GM19395 (cell line): ENCODE results near the gene ABHD5.

Source experiments
- ATAC-seq: cut with Tn5 transposase; IDR thresholded peaks from one replicate; pipeline ENCODE4 v1.9.1; 2021; ENCODE audit warnings: mild to moderate bottlenecking, moderate library complexity; ENCODE audit not compliant: unreplicated experiment

The ABHD5 gene

DNA sequence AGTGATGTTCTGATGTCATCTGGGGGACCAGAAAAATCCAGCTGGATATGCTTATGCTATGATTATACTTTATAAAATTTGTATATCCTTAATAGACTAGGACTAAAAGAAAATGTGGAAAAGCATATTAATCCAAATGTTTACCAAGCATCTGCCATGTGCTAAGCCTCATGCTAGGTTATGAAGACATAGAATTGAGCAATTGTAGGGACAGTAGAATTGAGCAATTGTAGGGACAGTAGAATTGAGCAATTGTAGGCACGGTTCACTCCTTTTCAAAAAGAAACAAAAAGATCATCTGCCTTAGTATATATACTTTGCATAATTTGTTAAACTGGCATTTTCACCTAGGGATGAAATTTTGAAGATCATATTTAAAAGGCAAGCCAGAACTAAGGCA, 18.3 kb downstream of the ABHD5 start:
- no peak for ATAC-seq

DNA sequence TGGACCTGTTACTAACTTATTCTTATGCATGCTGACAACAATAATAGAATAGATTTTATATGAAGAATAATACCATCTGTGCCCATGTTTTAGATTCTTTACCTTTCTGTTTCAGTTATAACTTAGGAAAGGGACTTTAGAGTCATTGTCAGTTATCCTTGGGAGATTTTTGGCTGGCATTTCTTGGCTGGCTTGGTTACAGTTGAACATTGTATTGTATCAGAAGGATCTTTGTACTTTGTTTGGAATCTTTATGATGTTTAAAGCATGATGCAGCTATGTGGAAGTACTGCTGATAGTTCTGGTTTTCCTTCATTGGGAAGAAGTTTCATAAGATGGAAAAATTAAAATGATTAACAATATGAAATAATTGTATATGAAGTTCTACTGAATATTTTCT, 19.9 kb downstream of the ABHD5 start:
- ATAC-seq, result no peak

DNA sequence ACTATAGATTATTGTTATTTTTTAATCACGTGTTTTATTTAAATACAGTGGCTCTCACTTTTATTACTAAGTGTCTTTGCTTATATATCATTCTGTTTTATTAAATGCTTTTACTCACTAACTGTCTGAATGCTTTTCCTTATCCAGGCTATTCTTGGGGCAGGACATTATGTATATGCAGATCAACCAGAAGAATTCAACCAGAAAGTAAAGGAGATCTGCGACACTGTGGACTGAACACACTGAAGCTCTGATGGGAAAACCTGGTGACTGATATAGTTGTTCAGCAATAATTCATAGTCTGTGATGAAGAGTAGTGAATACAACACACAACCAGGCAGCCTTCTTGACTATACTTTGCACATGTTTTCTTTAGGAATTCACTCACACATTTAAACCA, 27.6 kb downstream of the ABHD5 start:
- no peak for ATAC-seq

DNA sequence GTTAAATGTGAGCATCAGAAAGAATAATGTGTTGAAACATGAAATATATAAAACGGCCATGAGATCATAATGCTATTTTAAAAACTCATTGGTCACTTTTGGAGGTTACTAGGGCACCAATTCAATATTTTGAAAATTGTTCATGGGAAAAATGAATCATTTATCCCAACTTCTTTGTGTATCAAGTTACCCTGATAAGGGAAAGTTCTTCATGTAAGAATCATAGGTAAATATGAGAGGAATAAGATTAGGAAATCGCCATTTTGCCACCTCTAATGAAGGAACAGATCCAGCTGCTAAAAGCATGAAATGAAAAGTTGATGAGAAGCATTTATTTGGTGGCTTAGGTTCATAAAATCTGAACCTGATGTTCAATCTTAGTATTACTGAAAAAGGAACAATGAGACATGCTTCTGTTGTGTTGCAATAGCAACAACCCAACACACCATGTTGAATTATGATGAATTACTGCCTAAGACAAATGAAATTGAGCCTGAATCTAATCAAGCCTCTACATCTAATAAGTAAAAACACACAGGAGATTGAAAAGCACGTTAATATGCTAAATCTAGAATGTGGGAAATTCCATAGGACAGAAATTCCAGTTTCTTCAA, 32.5 kb downstream of the ABHD5 start:
- no peak for ATAC-seq

DNA sequence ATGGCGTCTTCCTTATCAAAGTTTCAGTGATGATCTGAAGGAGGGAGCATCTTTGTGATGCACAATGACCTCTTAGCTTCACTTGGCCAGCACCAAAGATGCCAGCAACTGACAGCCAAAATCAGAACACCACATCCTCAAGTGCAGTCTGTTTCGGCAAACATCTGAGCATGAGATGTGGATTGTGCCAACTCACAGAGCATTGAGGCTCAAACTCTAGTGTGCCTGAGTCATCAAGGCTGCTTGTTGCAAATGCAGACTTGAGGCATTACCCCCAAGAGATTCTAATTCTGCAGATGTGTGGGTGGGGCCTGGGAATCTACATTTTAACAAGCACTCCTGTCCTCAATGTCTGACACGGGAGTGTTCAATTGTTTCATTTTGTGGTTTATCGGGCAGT, 35.8 kb downstream of the ABHD5 start:
- no peak for ATAC-seq

DNA sequence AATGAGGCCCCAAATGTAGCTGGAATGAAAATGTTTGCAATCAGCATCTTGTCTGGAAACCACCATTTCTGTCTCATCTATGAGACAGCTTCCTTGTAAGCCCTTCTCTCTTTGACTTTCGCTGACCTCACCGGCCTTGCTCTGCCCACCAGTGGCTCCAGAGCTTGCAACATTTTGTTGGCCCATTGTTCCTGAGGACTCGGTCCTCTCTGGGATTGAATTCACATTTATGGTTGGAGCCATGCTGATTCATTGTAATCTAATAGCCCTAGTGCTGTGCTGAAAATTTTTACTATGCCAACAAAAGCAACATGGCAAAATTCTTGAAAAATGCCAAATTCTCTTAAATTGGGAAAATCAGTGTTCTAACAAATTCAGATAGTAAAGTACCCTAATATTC, 37.2 kb downstream of the ABHD5 start:
- ATAC-seq, result no peak

DNA sequence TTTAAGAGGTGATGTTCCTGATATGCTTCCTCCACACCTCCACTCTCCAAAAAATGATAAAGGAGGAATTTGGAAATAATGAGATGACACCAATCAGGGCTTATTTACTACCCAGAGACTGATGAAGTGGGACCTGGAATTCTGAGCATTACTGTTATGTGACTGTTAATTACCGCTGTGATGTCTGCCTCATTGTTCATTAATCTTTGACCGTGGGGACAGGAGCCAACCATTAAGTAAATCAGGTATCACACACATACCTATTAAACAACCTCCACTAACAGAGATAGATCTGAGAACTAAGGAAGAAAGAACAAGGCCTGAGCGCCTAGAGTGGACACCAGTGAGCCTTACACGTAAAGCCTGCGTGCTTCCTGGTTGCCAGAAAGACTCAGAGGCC, 37.7 kb downstream of the ABHD5 start:
- ATAC-seq, result no peak

DNA sequence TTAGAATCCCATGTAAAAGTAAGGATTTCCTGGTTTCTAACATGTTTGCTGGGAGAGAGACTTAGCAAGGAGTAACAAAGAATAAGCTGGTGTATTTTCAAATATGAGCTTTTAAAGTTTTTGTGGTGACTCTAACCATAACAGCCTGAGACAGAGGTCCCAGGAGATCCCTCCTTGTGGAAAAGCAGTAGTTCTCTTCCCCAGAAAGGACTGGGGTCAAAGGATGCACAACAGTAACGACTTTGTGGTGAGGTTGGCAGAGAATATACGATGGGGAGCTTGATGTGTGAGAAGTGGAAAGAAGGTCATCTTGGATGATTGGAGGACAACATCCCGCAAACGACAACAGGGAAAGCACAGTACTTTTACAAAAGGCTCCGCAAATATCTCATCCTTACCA, 38.2 kb downstream of the ABHD5 start:
- no peak for ATAC-seq

DNA sequence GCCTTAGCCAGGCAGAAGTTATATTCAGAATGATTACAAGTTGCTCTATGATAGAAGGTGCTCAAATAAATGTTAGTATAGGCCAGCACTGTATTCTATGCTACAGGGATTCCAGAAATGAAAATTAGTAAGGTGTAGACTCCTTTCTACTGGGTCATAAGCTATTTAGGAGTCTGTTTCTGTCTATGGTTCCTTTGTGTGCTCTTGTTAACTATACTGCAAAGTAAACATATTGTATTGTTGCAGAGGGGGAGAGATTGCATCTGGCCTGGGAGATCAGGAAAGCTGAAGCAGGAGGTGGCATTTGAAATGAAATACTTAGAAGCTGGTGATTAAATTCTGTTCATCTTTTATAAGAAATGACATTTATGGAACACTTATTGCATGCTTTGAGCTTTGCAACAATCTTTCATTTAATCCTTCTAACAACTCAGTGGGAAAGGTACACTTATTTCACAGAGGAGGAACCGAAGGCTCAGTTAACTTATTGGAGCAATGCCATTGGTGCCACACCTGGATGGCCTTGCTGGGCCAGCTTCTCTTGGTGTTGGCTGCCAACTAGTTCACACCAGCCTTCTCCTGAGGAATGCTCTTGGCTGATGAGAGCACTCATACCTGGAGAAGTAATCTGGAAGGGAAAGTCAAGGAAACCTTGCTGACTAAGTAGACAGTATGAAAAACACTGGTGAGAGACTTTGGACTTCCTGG, 39.1 kb downstream of the ABHD5 start:
- no peak for ATAC-seq

DNA sequence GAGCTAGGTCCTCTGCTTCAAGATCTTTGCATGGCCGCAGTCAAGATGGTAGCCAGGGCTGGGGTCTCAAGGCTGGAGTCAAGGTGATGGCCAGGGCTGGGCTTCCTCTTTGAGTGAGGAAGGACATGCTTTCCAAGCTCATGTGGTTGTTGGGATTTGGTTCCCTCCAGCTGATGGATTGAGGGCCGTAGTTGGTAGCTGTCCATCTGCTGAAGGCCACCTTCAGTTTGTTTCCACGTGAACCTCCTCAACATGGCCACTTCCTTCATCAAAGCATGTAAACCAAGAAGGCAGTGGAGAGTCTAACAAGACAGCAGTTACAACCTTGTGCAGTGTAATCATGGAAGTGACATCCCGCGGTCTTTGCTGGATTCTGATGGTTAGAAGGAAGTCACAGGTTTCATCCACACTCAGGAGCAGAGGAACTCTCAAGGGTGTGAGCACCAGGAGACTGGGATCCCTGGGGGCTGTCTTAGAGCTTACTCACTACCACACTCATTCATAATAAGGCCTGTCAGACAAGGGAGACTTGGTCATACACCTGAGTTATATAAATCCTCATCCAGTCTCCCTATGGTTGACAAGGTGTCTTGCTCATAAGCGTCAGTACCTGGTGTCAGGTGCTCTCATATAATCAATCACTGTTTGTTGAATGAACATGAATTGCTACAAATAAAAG, 42.1 kb downstream of the ABHD5 start:
- ATAC-seq, result no peak

DNA sequence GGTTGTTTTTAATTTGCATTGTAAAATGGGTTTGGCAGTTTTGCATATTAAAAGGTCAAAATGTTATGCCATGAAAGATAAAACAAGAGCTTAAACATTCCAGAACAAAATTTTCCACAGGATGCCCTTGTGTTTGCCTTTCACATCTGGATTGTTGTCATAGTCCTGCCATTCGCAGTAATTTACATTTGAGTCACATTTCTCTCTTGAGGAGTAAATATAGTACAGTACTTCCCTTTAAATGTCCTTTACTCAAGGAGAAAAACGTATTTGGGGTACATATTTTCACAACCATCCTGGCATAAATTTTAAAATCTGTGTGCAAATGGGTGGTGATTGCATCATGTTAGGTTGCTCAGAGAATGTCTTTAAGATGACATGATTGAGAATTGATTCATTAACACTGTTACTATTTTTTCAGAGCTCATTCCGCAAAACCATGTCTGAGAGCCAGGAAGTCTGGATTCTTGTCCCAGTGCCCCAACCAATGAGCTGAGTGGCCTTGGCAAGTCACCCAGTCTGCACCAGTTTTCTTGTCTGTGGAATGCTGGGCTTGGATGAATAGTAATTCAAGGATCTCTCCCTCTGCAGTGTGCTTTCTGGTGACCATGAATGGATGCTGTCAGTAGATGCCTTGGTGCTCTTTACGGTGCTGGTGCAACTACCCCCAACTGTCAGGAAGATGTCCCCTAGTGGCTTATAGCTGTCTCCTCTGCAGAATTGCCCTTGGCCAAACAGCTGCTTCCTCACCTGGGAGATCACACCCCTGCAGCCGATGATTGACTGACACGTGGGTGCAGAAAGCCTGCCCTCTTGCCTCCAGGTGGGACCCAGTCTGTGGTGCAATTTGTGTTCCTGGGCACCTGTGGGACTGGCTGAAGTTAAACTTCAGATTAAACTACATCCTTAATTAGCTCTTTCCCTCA, 43.0 kb downstream of the ABHD5 start:
- no peak for ATAC-seq

DNA sequence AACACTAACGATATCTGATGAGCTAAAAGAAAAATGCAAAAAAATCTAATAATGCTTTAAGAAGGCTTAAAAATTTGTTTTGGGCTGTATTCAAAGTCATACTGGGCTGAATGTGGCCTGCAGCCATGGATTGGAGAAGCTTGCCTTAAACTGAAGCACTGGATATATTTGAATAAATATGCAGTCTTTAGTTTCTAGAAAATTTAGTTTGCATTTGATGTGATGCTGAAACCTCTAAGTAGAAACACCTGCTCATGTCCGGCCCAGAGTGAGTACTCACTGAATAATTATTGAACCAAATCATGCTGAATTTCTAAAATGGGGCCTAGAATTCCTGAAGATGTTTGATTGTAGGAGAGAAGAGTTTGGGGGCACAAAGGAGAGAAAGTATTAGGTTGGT, 43.9 kb downstream of the ABHD5 start:
- no peak for ATAC-seq

DNA sequence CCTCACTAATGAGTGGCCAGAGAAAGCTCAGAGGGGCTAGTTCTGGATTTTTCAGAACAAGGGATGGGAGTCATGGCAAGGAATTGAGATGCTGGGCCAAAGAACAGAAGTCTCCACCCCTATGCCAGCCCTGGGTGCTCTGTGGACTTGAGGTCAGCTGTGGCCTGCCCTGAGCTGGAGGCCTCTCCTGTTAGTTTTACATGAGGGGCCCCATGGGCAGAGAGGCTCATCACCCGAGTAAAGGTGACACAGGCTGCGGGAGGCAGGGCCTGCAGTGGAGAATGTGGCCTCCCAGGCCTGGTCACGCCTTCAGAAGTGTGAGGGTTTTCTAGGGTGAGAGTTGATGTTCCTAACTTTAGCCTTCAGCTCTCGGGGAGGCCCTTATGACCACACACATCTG, 44.9 kb downstream of the ABHD5 start:
- no peak for ATAC-seq

DNA sequence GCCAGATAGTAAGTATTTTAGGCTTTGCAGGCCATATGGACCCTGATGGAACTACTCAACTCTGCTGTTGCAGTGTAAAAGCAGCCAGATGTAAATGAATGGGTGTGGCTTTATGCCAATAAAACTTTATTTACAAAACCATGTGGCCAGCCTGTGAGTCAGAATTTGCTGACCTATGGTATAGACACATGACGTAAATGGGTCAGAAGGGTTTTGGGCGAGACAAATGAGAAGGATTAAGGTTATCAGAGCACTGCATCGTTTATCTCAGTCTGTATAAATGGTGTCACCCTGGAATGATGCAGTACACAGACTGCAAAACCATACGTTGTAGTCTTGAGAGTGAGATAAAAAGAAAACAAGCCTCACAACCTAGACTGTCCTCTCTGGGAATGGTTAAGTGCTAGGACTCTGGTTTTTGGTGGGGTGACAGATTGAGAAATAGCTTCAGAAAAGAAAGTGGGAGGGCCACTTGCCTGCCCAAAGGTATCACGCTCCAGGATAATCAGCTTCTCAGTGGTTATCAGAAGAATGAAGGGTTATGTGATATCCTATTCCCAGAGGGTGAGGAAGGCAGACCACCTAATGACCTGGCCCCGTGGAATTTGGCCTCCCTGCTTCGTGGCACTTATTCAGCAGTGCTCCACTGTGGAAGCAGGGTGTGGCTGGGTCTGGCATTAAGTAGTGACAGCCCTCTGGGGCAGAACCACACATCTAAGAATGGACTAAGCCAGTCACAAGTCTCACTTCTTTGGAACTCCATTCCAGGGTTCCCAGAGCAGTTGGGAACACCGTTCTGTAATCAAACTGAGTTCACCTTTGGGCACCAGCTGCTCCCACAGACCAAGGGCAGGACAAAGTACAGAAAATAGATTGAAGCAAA, 46.1 kb downstream of the ABHD5 start:
- no peak for ATAC-seq

DNA sequence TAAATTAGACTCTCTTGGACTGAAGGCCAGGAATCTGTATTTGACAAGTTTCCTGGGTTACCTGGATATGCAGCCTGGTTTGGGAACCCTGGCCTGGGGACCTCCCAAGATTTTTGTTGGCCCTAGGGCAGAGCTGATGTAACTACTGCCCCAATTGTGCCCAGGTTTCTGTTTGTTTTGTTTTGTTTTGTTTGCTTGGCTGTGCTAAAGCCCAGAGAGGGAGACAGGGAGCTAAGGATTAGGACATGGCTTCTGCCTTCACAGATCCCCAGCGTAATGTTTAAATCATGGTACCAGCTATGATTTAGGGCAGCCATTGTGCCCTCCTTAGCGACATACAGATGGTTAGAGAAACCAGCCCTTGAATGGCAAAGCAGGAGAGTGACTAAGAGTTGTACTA, 47.6 kb downstream of the ABHD5 start:
- ATAC-seq, result no peak

DNA sequence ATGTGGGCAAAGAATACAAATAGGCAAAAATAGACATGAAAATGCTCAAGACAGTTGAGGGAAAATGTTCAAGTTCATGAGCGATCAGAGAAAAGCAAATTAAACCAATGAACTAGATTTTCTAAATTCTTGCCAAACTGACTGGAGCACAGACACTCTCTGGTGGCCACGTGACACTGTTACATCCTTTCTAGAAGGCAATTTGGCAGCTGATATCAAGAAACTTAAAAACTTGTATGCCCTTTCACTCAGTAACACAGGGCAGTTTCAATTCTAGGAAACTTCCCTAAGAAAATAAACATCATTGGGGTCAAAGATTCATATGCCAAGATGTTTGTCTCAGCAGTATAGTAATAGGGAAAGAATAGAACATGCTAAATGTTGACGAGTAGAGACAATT, 52.2 kb downstream of the ABHD5 start:
- no peak for ATAC-seq

DNA sequence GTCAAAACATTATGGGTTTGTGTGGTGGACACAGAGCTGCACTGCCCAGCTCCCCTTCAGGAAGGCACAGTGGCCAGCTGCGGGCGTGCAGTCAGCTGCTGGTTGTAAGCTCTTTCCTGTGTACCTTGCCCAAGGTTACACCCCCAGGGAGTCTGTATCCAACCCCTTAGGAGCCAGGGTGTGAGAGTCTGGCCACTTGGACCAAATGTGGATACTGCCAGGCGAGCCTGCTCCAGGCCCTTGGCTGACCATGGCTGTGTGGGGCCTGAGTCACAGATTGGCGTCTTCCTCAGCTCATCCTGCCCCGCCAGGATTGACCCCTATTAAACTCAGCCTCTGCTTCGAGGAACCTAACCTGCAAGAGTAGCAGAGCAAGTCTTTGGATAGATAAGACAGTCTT, 56.9 kb downstream of the ABHD5 start:
- ATAC-seq, result no peak

DNA sequence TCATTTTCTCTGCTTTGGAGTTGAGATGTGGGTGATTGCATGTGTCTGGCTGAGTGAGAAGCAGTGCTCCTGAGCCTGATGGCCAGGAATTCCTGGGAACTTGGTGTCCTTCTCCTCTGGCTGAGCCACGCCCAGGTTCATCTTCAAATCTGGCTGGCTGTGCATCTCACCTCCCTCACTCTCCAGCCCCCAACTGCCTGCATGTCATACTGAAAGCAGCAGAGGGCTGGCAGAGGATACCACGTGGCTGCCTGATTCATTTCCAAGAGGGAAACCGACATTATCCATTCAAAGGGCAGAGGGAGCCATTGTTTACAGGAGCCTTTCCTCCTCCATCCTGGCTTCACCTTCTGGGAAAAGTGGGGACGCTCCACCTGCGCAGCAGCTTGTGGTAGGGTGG, 57.4 kb downstream of the ABHD5 start:
- ATAC-seq, result no peak

DNA sequence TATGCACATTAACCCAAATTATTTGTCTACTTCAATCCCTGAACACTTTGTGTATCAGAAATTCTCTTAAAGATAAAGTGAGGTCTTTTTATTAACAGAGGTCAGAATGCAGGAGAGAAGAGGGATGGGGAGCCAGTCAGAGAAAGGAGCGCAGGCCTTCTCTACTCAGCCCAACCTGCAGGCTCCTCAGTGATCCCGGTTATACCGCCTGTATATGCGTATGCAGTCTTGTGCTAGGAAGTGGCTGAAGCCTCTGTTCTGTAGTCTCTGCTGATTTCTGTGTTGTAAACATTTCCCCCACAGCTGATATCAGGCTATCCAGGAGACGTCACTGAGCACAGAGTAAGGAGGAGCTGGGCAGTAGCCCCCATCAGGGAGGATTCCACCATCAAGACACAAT, 57.9 kb downstream of the ABHD5 start:
- ATAC-seq, result no peak

DNA sequence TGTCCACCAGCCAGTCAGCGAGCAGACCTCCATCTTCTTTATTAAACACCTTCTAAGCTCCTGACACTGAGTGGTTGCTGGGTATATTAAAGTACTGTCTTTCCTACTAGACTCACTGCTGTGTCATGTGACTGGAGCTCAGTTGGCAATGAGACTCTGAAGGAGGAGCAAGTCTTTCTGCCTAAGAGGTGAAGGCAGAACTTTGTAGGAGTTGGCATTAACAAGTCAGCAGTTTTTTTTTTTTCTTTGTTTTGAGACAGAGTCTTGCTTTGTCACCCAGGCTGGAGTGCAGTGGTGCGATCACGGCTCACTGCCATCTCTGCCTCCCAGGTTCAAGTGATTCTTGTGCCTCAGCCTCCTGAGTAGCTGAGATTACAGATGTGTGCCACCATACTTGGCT, 62.2 kb downstream of the ABHD5 start:
- no peak for ATAC-seq
